Pancreas (tissue), 10 donors: ENCODE results near the gene NXN. TPM values are rescaled to one million over a fixed set of nuclear protein-coding genes. Genes with fewer than 3 reads are reported as not detected.

Experiments
- ATAC-seq, 4 donors: fragments of 200-7000 bp; cut with Tn5 transposase; one replicate each; pipeline versions ENCODE4 v1.8.0 to v1.9.1; 2020; ENCODE audit warnings: mild to moderate bottlenecking in 4 of 4, moderate library complexity in 4 of 4
- DNase-seq, 6 donors: peaks; one replicate each; pipeline ENCODE4 v3.0.0-alpha.2; 2020
- FAIRE-seq: peaks from 2 replicates; lab custom pipeline; 2012; peaks lifted over from hg19 to GRCh38; lab: Jason Lieb, UNC
- H3K27ac ChIP-seq, 4 donors: fragments of 200-600 bp; sonication (generic); 1 replicate in 3 of 4; 2 replicates in 1 of 4; pipeline versions ENCODE4 v1.5.0 to v1.8.0; 2020
- H3K27me3 ChIP-seq, 4 donors: fragments of 200-600 bp; one replicate each; pipeline ENCODE4 v1.8.0; 2021
- H3K36me3 ChIP-seq, 3 donors: fragments of 200-600 bp; sonication (generic) in 1 of 3; one replicate each; pipeline versions ENCODE4 v1.5.0 to v1.8.0; 2020 to 2021
- H3K4me1 ChIP-seq, 3 donors: fragments of 200-600 bp; one replicate each; pipeline ENCODE4 v1.8.0; 2021
- H3K4me3 ChIP-seq, 4 donors: fragments of 200-600 bp; sonication (generic) in 2 of 4; one replicate each; pipeline versions ENCODE4 v1.5.0 to v1.8.0; 2020 to 2021
- H3K9me3 ChIP-seq, 4 donors: fragments of 200-600 bp; one replicate each; pipeline ENCODE4 v1.8.0; 2021
- CTCF ChIP-seq, 4 donors: fragments of 200-600 bp; sonication (generic) in 3 of 4; IDR thresholded peaks; one replicate each; pipeline versions ENCODE4 v1.5.0 to v1.8.0; 2021; ENCODE audit warnings: antibody characterized with exemption in 4 of 4
- WGBS, 2 donors: extraction: QIAGEN DNeasy Blood & Tissue Kit; methylation state at CpG; one replicate each; pipeline ENCODE4 v1.1.7; 2013; 5-methylcytosine and 5-hydroxymethylcytosine counted together
- intact Hi-C, 3 donors: fragments of 100-400 bp; cut with DNase I; formaldehyde crosslinking; loops; one replicate each; pipeline versions ENCODE4 v1.11.1 to v1.14.2; 2022
- polyA plus RNA-seq, 2 donors: library from polyadenylated mRNA; stranded (reverse); fragments of 200-250 nt; gene quantifications; one replicate each; pipeline ENCODE4 v1.2.3, GENCODE V29; 2013
- total RNA-seq, 6 donors: library from RNA; stranded (reverse); fragmentation: NEBNext Ultra II Directional in 4 of 6; extraction: Animal tissue kit (Norgen Biotek cat#: 25700) in 4 of 6; gene quantifications; one replicate each; pipeline versions ENCODE4 v1.2.1 to v1.2.4, GENCODE V29; 2021 to 2023
- donor health status: healthy with polysubstance abuse.
- donor health status: DM: no; HTN: no; CAD: no; lungs with moderate emphysema.
- donor health status: DM: no; HTN: no; CAD: no.
- donor health status: control.
- donor health status: control.
- donor health status: Bipolar disorder and iron deficiency.
- donor health status: DM: yes; HTN: yes; CAD: no.
- donor health status: DM: no; HTN: no; CAD: no.
- donor health status: DM: no; HTN: no; CAD: no.
- donor health status: DM: yes; HTN: yes; CAD: no.

NXN gene
- total and polyA plus RNA-seq, 8 donors, result 17.4 to 35.0 (median 29.4) TPM

DNA sequence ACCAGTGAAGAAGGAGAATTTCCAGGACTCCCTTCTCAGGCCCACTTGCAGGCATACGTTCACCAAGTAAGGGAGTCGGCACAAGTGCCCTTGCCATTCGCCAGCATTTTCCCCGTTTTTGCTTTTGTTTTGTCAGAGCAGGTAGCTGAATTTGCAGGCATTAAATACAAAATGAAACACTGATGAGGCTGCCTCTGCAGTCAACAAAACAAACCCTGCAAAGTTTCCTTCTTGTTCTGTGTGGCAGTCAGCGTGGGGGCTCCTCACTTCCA lies 205.3 kb downstream of the NXN start:
- peaks cover 0 to 6% (median 0%) of the 10 kb centered on the region in 3 donors for H3K4me1 ChIP-seq
- TF ChIP-seq CTCF (IDR thresholded peaks at IDR 0.05), result no peak
- H3K36me3 ChIP-seq, result peaks cover 4 to 66% (median 41%) of the 10 kb centered on the region in 3 donors
- no peaks in the 10 kb centered on the region for H3K27me3 ChIP-seq
- FAIRE-seq (no peak), DNase-seq (no peak), ATAC-seq (no peak)
- no peak overlapping the region for H3K27ac ChIP-seq
- no peak overlapping the region for H3K4me3 ChIP-seq
- 86% methylated on average over 5 of the region's 5 CpGs for WGBS, 2 donors
- intact Hi-C loops, result no loop called here
- H3K9me3 ChIP-seq, result no peaks in the 10 kb centered on the region

DNA sequence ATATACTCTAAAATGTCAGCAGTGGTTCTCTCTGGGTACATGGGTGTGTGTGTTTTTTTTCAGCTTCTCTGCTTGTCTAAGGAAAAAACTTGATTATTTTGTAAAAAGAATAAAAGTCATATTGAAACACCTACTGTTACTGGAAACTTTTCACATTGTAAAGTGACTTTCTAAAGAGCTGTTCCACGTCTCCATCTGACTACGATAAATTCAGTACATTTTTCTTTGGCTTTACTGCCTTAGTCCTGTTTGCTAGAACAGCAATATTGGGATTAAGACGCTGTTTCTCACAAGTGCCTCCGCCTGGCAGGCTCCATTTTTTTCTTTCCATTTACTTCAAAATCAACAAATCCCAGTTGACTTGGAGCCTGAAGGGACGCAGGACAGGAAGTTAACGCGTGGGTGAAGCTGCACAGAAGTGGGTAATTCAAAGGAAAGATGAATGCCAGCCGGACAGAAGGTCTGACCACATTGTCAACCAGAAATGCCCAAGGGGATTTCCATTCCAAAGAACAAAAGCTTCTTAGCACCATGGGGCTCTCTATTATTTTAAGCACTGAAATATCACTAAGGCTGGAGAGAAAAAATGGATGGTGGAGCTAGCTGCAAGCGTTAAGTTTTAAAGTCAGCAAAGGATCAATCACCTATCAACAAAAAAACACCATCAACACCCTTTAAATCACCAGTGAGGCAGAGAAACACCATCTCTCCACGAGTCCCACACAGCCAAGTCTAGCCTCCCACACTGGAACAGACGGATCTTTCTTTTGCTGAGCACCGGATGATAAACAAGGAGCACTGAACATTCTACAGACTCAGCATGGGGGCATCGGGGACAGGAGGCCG lies 205.9 kb downstream of the NXN start:
- FAIRE-seq (no peak), ATAC-seq (no peak), DNase-seq (no peak)
- intact Hi-C loops, result no loop called here
- Histone ChIP-seq H3K9me3 (no peaks in the 10 kb centered on the region), H3K27me3 (no peaks in the 10 kb centered on the region), H3K36me3 (peaks cover 4 to 66% (median 41%) of the 10 kb centered on the region in 3 donors), H3K27ac (no peak overlapping the region), H3K4me3 (no peak overlapping the region), H3K4me1 (peaks cover 0 to 6% (median 0%) of the 10 kb centered on the region in 3 donors)
- no peak for TF ChIP-seq CTCF (IDR thresholded peaks at IDR 0.05)
- 85 to 89% methylated on average over 14 of the region's 14 CpGs for WGBS, 2 donors

DNA sequence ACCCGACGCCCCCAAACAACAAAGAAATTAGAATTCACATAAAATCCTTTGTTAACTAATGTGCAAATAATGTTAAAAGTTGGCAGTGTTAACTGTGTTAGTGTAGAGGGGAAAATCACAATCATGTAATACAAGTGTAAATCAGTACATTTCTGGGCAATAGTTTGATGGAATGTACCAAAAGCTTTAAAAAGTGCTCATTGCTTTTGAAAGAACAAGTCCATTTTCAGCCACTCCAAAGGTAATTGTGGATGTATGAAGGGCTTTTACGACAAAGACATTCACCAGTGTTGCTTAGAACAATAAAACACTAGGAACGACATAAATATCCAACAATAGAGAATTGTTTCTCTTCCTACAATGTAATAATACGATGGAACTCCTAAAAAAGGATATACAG lies 206.6 kb downstream of the NXN start:
- no peak overlapping the region for H3K27ac ChIP-seq
- DNase-seq (no peak), FAIRE-seq (no peak), ATAC-seq (no peak)
- H3K4me3 ChIP-seq, result no peak overlapping the region
- 90 to 91% methylated on average over 5 of the region's 5 CpGs for WGBS, 2 donors
- peaks cover 4 to 61% (median 40%) of the 10 kb centered on the region in 3 donors for H3K36me3 ChIP-seq
- intact Hi-C loops, result no loop called here
- no peak for TF ChIP-seq CTCF (IDR thresholded peaks at IDR 0.05)
- no peaks in the 10 kb centered on the region for H3K9me3 ChIP-seq
- H3K4me1 ChIP-seq, result peaks cover 0 to 6% (median 0%) of the 10 kb centered on the region in 3 donors
- no peaks in the 10 kb centered on the region for H3K27me3 ChIP-seq

DNA sequence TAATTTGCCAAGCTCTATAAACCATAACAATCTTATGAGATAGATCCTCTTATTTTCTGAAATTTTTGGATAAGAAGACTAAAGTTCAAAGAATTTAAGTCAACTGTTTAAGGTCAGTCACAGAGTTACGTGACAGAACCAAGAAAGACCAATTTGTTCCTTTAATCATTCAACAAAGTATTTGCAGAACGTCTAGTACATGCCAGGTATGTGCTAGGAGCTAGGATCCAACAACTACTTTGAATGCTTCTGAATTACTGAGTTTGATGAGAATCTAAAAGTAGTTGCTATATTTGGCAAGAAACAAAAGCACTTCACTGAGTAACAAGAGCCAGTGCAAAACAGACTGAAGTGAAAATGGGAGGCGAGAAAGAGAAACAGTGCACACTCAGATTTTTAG lies 212.5 kb downstream of the NXN start:
- Histone ChIP-seq H3K9me3 (no peaks in the 10 kb centered on the region), H3K4me1 (peaks cover 0 to 6% (median 0%) of the 10 kb centered on the region in 3 donors), H3K27ac (no peak overlapping the region), H3K27me3 (no peaks in the 10 kb centered on the region), H3K4me3 (no peak overlapping the region), H3K36me3 (peaks cover 4 to 27% (median 23%) of the 10 kb centered on the region in 3 donors)
- ATAC-seq (no peak), DNase-seq (no peak), FAIRE-seq (no peak)
- no peak for TF ChIP-seq CTCF (IDR thresholded peaks at IDR 0.05)
- 68 to 73% methylated on average over 3 of the region's 3 CpGs for WGBS, 2 donors
- intact Hi-C loops, result no loop called here

- TF ChIP-seq CTCF (IDR thresholded peaks at IDR 0.05), result no peak
- FAIRE-seq (no peak), DNase-seq (peak in 1 of 6 donors; percentile 21), ATAC-seq (no peak)
- Histone ChIP-seq H3K9me3 (no peaks in the 10 kb centered on the region), H3K4me1 (no peaks in the 10 kb centered on the region), H3K36me3 (peaks cover 0 to 7% (median 0%) of the 10 kb centered on the region in 3 donors), H3K4me3 (no peak overlapping the region), H3K27me3 (no peaks in the 10 kb centered on the region), H3K27ac (no peak overlapping the region)
- intact Hi-C loops, result no loop called here
- 84 to 89% methylated on average over 9 of the region's 9 CpGs for WGBS, 2 donors
These were observed 219.2 kb downstream of the NXN start for GRCh38 chr17:760371-760770.
